Uterus (tissue), 4 donors: Measurements from ENCODE around the gene ZNF771. TPM values are rescaled to one million over a fixed set of nuclear protein-coding genes. Genes with fewer than 3 reads are reported as not detected.

ENCODE experiments used
- DNase-seq, 2 donors: peaks; one replicate each; pipeline ENCODE4 v3.0.0-alpha.2; 2019 to 2020
- H3K27ac ChIP-seq, 2 donors: fragments of 200-600 bp; sonication (generic); 1 replicate in 1 of 2; 2 replicates in 1 of 2; pipeline ENCODE4 v1.5.1; 2016 to 2018
- H3K27me3 ChIP-seq, 2 donors: fragments of 200-600 bp; sonication (generic); one replicate each; pipeline ENCODE4 v1.5.1; 2018 to 2019; ENCODE audit warnings: control low read depth in 1 of 2
- H3K36me3 ChIP-seq, 2 donors: fragments of 200-600 bp; sonication (generic); one replicate each; pipeline ENCODE4 v1.5.1; 2019; ENCODE audit warnings: control low read depth in 1 of 2
- H3K4me1 ChIP-seq, 2 donors: fragments of 200-600 bp; sonication (generic); one replicate each; pipeline ENCODE4 v1.5.1; 2018 to 2019; ENCODE audit warnings: control low read depth in 1 of 2
- H3K4me3 ChIP-seq, 2 donors: fragments of 200-600 bp; sonication (generic); 1 replicate in 1 of 2; 2 replicates in 1 of 2; pipeline ENCODE4 v1.5.1; 2018 to 2019; ENCODE audit warnings: mild to moderate bottlenecking in 1 of 2
- H3K9me3 ChIP-seq, 2 donors: fragments of 200-600 bp; sonication (generic); one replicate each; pipeline ENCODE4 v1.5.1; 2019; ENCODE audit warnings: control low read depth in 1 of 2
- CTCF ChIP-seq, 4 experiments: fragments of 200-600 bp in 2 of 4; fragments of 450-650 bp in 2 of 4; sonication (generic) in 2 of 4; IDR thresholded peaks; one replicate each; pipeline ENCODE4 v1.5.1; 2016 to 2019; ENCODE audit warnings: antibody characterized with exemption in 4 of 4, mild to moderate bottlenecking in 2 of 4, moderate library complexity in 1 of 4
- POLR2A ChIP-seq, 2 donors: fragments of 450-650 bp; IDR thresholded peaks; one replicate each; pipeline ENCODE4 v1.6.1; 2016; ENCODE audit warnings: antibody characterized with exemption in 2 of 2, mild to moderate bottlenecking in 1 of 2, moderate library complexity in 1 of 2
- intact Hi-C: fragments of 100-400 bp; cut with DNase I; formaldehyde crosslinking; loops from one replicate; pipeline ENCODE4 v1.15.1; 2023; ENCODE audit warnings: low total_unique reads
- total RNA-seq, 4 donors: library from RNA; depleted of rRNA in 3 of 4; stranded (reverse); fragments of >200 nt in 3 of 4; gene quantifications; one replicate each; pipeline versions ENCODE4 v1.1.0 to v1.2.4, GENCODE V29; 2014 to 2023
- donor health status: DM: yes; HTN: yes; CAD: no.

ZNF771 gene
- total RNA-seq, 4 donors from 2014 or later: 12.2 to 75.3 (median 25.6) TPM

- no peak overlapping the region for H3K4me3 ChIP-seq
- no peak for DNase-seq
- no peaks in the 10 kb centered on the region for H3K9me3 ChIP-seq
- intact Hi-C loops: no loop called here
- no peak for TF ChIP-seq CTCF (IDR thresholded peaks at IDR 0.05)
- no peak for TF ChIP-seq POLR2A (IDR thresholded peaks at IDR 0.05)
- no peak overlapping the region for H3K27ac ChIP-seq
- H3K4me1 ChIP-seq: peaks cover 5 to 9% of the 10 kb centered on the region in 2 donors
- H3K36me3 ChIP-seq: no peaks in the 10 kb centered on the region
- no peaks in the 10 kb centered on the region for H3K27me3 ChIP-seq
These were observed 47.6 kb upstream of the ZNF771 start for GRCh38 chr16:30359871-30360170.

- Histone ChIP-seq H3K9me3 (no peaks in the 10 kb centered on the region), H3K27me3 (no peaks in the 10 kb centered on the region), H3K4me3 (no peak overlapping the region), H3K36me3 (no peaks in the 10 kb centered on the region), H3K27ac (no peak overlapping the region), H3K4me1 (peaks cover 2 to 8% of the 10 kb centered on the region in 2 donors)
- TF ChIP-seq CTCF (IDR thresholded peaks at IDR 0.05) (no peak), POLR2A (IDR thresholded peaks at IDR 0.05) (no peak)
- no peak for DNase-seq
- intact Hi-C loops: no loop called here
These were observed 46.2 kb upstream of the ZNF771 start for GRCh38 chr16:30361180-30361579.

- no peaks in the 10 kb centered on the region for H3K9me3 ChIP-seq
- TF ChIP-seq POLR2A (IDR thresholded peaks at IDR 0.05): no peak
- TF ChIP-seq CTCF (IDR thresholded peaks at IDR 0.05): no peak
- no peak for DNase-seq
- no peak overlapping the region for H3K27ac ChIP-seq
- H3K36me3 ChIP-seq: no peaks in the 10 kb centered on the region
- no peaks in the 10 kb centered on the region for H3K27me3 ChIP-seq
- intact Hi-C loops: no loop called here
- H3K4me1 ChIP-seq: peaks cover 0 to 12% of the 10 kb centered on the region in 2 donors
- H3K4me3 ChIP-seq: no peak overlapping the region
These were observed 42.2 kb upstream of the ZNF771 start for GRCh38 chr16:30365200-30365599.

- no peak for TF ChIP-seq POLR2A (IDR thresholded peaks at IDR 0.05)
- no peak for TF ChIP-seq CTCF (IDR thresholded peaks at IDR 0.05)
- no peak overlapping the region for H3K4me3 ChIP-seq
- H3K27ac ChIP-seq: no peak overlapping the region
- no peaks in the 10 kb centered on the region for H3K27me3 ChIP-seq
- peaks cover 0 to 12% of the 10 kb centered on the region in 2 donors for H3K4me1 ChIP-seq
- DNase-seq: no peak
- intact Hi-C loops: no loop called here
- H3K9me3 ChIP-seq: no peaks in the 10 kb centered on the region
- no peaks in the 10 kb centered on the region for H3K36me3 ChIP-seq
These were observed 40.9 kb upstream of the ZNF771 start for GRCh38 chr16:30366511-30366910.

GRCh38 chr16:30367349-30368009 is 39.9 kb upstream of the ZNF771 start:
- intact Hi-C loops: no loop called here
- Histone ChIP-seq H3K9me3 (no peaks in the 10 kb centered on the region), H3K36me3 (no peaks in the 10 kb centered on the region), H3K27me3 (no peaks in the 10 kb centered on the region), H3K4me3 (peak overlapping the region; percentile 70 to 98), H3K4me1 (peaks cover 0 to 12% of the 10 kb centered on the region in 2 donors), H3K27ac (peak overlapping the region in 1 of 2 donors; percentile 93)
- TF ChIP-seq CTCF (IDR thresholded peaks at IDR 0.05): no peak
- no peak for TF ChIP-seq POLR2A (IDR thresholded peaks at IDR 0.05)
- DNase-seq: no peak
